Measurements from ENCODE around the gene SNX2.
A peak's percentile ranks its signal among the peaks of the same experiment; 100 is the strongest.
"Not testable (repeated sequence)": the region's sequence is repeated elsewhere in the genome, so short reads cannot be mapped to it uniquely, and the experiment has no call there.

Gene SNX2

DNA sequence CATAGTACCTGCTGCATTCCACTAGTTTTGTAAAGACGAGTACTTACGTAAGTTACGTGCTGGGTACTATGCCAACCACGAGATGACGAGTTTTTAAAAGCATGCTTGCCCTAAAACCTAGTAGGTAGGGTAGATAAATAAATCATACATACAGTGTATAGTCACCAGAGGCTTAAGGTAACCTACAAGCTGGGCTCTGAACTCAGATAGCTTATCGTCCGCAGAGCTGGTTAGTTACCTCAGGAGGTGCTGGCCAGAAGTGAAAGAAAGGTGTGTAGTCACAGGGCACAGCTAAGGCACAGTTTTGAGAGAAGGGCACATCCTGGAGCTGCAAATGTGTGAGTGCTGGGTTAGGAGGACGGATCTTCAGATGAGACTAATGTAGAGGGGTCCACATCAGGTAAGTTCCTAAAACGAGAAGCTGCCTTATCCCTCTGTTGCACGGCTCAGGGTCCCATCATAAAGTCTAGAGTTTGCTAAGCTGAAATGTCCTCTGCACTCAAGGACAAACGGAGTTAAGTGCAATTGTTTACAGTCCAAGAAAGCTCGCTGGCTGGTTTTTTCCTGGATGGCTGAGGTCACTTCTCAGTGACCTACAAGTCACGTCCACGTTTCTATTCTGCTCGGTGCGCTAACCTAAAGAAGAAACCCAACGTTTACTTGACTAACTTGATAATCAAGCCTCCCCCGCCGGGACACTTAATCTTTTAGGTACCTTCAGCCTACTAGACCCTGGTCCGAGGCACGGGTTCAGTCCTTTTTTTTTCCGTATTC lies 69.4 kb downstream of the SNX2 start:
- peaks cover 8% of the 10 kb centered on the region for H3K27me3 ChIP-seq (ENCODE audit: control insufficient read depth, insufficient read depth, low read length)
- no peaks in the 10 kb centered on the region for H3K9me3 ChIP-seq (ENCODE audit: control insufficient read depth, insufficient read depth, low read length)
- H3K4me1 ChIP-seq (ENCODE audit: control insufficient read depth, insufficient read depth, low read length): peaks cover 20% of the 10 kb centered on the region
- peak overlapping the region; percentile 87 for H3K27ac ChIP-seq (ENCODE audit: low read depth, low read length)
- H3K4me3 ChIP-seq (ENCODE audit: low read depth, low read length): peak overlapping the region; percentile 78
- no peaks in the 10 kb centered on the region for H3K36me3 ChIP-seq (ENCODE audit: control insufficient read depth, insufficient read depth, low read length)
- H3K9ac ChIP-seq (ENCODE audit: low read depth, low read length): no peak overlapping the region

DNA sequence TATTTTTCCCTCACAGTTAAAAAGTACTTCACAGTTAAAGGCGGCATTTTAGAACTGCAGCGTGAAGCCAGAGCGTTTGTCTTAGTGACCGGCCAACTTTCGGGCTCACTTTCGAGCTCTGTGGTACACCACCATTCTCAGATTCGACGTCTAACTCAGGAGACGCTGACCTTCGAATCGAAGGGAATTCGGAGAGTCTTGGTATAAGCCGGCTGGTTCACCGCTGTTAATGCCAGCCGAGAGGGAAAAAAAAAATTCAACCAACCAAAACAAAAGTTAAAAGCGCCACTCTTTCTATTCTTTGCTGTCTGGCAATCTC lies 70.0 kb downstream of the SNX2 start:
- peaks cover 8% of the 10 kb centered on the region for H3K27me3 ChIP-seq (ENCODE audit: control insufficient read depth, insufficient read depth, low read length)
- no peaks in the 10 kb centered on the region for H3K9me3 ChIP-seq (ENCODE audit: control insufficient read depth, insufficient read depth, low read length)
- H3K4me1 ChIP-seq (ENCODE audit: control insufficient read depth, insufficient read depth, low read length): peaks cover 24% of the 10 kb centered on the region
- H3K9ac ChIP-seq (ENCODE audit: low read depth, low read length): peak overlapping the region; percentile 46
- H3K27ac ChIP-seq (ENCODE audit: low read depth, low read length): peak overlapping the region; percentile 87
- no peaks in the 10 kb centered on the region for H3K36me3 ChIP-seq (ENCODE audit: control insufficient read depth, insufficient read depth, low read length)
- peak overlapping the region; percentile 78 for H3K4me3 ChIP-seq (ENCODE audit: low read depth, low read length)

DNA sequence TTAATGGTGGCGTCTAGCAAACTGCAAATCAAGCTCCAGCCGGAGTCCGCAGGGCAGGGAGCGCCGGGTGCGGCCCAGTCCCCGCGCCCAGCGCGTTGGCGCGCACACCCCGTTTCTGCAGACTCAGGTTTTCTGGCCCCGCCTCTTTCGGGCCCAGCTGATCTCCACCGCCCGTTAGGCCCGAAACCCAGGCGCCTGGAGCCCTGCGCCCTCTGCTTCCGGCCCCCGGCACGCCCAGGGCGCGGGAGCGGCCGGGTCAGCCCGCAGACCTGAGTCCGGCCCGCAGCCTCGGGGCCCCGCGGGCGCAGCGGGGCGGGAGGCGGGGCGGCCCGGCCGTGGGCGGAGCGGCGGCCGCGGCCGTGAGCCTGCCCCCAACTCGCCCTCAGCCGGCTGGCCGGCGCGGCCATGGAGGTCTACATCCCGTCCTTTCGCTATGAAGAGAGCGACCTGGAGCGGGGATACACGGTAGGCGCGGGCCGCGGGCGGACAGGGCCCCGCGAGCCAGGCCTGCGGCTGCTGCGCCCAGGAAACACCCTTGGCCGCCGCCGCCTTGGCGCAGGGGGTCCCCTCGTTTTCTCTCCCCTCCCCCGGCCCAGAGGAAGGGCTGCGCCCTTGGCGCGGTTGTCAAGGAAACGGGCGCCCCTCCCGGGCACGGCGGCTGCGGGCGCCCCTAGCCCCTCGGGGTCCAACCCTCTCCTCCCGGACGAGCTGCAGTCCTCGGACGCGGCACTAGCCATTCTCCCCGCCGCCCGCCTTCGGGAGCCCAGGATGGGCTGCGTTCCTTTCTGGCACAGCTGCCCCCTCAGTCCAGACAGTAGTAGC lies 70.6 kb downstream of the SNX2 start, which contains the start of gene SNX24:
TSS of gene SNX24 (plus strand) at position 385 of the 822 bp plus-strand sequence. CDS start at position 406, 21 bp downstream.
- peaks cover 24% of the 10 kb centered on the region for H3K4me1 ChIP-seq (ENCODE audit: control insufficient read depth, insufficient read depth, low read length)
- peak within 1 kb of the TSS; percentile 78 for H3K4me3 ChIP-seq (ENCODE audit: low read depth, low read length)
- no peaks in the 10 kb centered on the region for H3K9me3 ChIP-seq (ENCODE audit: control insufficient read depth, insufficient read depth, low read length)
- H3K36me3 ChIP-seq (ENCODE audit: control insufficient read depth, insufficient read depth, low read length): no peaks in the 10 kb centered on the region
- H3K9ac ChIP-seq (ENCODE audit: low read depth, low read length): peak within 1 kb of the TSS; percentile 46
- H3K27me3 ChIP-seq (ENCODE audit: control insufficient read depth, insufficient read depth, low read length): peaks cover 8% of the 10 kb centered on the region
- H3K27ac ChIP-seq (ENCODE audit: low read depth, low read length): peak within 1 kb of the TSS; percentile 87

DNA sequence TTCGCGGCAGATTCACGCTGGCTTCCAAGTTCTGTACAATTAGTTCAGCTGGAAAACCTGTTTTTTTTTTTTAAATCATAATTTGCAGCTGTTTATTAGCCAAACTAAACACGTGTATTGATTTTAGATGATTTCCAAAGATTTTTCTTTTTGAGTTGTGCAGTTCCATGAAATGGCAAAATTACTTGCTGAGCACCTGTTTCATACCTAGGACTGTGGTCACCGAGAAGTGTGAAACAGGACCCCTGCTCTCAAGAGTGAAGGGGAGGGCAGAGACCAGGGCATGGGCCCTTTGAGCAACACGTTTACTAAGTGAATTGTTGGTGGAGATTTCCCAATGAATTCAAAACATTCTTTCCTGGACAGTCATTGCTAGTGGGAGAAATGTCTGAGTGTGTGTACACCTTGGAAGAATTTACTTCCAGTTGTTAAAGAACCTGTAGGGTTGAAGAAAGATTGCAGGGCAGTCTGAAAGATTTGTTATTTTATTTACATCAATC lies 71.2 kb downstream of the SNX2 start:
- peak overlapping the region; percentile 78 for H3K4me3 ChIP-seq (ENCODE audit: low read depth, low read length)
- peaks cover 24% of the 10 kb centered on the region for H3K4me1 ChIP-seq (ENCODE audit: control insufficient read depth, insufficient read depth, low read length)
- peak overlapping the region; percentile 46; the same call in 1 of the 2 replicates for H3K9ac ChIP-seq (ENCODE audit: low read depth, low read length)
- peak overlapping the region; percentile 87 for H3K27ac ChIP-seq (ENCODE audit: low read depth, low read length)
- no peaks in the 10 kb centered on the region for H3K36me3 ChIP-seq (ENCODE audit: control insufficient read depth, insufficient read depth, low read length)
- H3K9me3 ChIP-seq (ENCODE audit: control insufficient read depth, insufficient read depth, low read length): no peaks in the 10 kb centered on the region
- peaks cover 8% of the 10 kb centered on the region for H3K27me3 ChIP-seq (ENCODE audit: control insufficient read depth, insufficient read depth, low read length)

DNA sequence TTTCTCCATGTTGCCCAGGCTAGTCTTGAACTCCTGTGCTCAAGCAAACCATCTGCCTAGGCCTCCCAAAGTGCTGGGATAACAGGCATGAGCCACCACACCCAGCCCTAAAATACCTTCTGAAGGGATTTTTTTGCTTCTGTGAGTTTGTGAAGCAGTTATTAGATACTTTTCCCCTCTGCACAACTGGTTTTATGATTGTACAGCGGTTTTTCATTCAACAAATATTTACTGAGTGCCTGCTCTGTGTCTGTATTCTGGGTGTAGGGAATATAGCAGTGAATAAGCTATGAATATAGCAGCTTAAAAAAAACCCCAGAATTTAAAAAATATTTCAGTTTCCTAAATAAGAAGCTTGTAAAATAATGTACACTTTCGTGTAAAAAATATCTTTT lies 72.8 kb downstream of the SNX2 start:
- Histone ChIP-seq H3K4me3 (ENCODE audit: low read depth, low read length) (no peak overlapping the region), H3K36me3 (ENCODE audit: control insufficient read depth, insufficient read depth, low read length) (no peaks in the 10 kb centered on the region), H3K27ac (ENCODE audit: low read depth, low read length) (no peak overlapping the region)

DNA sequence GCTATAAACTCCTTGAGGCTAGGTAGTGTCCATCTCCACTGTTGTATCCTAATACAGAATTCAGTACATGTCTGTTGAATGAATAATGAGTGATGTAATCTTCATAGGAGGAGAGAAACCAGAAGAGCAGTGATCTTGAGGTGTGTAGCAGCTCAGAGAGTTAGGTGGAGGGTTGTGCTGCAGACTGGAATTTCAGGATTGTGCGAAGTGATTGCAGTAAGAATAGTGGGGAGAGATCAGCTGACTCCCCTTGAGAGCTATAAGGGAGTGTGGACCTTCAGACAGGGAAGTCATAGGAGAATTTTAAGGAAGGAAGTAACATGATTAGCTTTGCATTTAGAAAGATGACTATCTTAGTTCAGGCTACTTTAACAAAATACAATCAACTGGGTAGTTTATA lies 74.9 kb downstream of the SNX2 start:
- Histone ChIP-seq H3K4me1 (ENCODE audit: control insufficient read depth, insufficient read depth, low read length) (peaks cover 20% of the 10 kb centered on the region), H3K36me3 (ENCODE audit: control insufficient read depth, insufficient read depth, low read length) (no peaks in the 10 kb centered on the region), H3K27ac (ENCODE audit: low read depth, low read length) (no peak overlapping the region), H3K9me3 (ENCODE audit: control insufficient read depth, insufficient read depth, low read length) (no peaks in the 10 kb centered on the region), H3K4me3 (ENCODE audit: low read depth, low read length) (no peak overlapping the region), H3K27me3 (ENCODE audit: control insufficient read depth, insufficient read depth, low read length) (no peaks in the 10 kb centered on the region), H3K9ac (ENCODE audit: low read depth, low read length) (no peak overlapping the region)

More for the DNA sequence above, 72.8 kb downstream of the SNX2 start:
- peaks cover 8% of the 10 kb centered on the region for H3K27me3 ChIP-seq (ENCODE audit: control insufficient read depth, insufficient read depth, low read length)
- peaks cover 24% of the 10 kb centered on the region for H3K4me1 ChIP-seq (ENCODE audit: control insufficient read depth, insufficient read depth, low read length)
- no peak overlapping the region for H3K9ac ChIP-seq (ENCODE audit: low read depth, low read length)
- H3K9me3 ChIP-seq (ENCODE audit: control insufficient read depth, insufficient read depth, low read length): no peaks in the 10 kb centered on the region

DNA sequence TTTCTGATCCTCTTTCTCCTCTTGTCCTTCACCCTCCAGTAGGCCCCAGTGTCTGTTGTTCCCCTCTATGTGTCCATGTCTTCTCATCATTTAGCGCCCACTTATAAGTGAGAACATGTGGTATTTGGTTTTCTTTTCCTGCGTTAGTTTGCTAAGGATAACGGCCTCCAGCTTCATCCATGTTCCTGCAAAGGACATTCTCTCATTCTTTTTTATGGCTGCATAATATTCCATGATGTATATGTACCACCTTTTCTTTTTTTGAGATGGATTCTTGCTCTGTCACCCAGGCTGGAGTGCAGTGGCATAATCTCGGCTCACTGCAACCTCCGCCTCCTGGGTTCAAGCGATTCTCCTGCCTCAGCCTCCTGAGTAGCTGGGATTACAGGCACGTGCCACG lies 82.7 kb downstream of the SNX2 start:
- H3K9me3 ChIP-seq (ENCODE audit: control insufficient read depth, insufficient read depth, low read length); H3K36me3 ChIP-seq (ENCODE audit: control insufficient read depth, insufficient read depth, low read length); H3K4me3 ChIP-seq (ENCODE audit: low read depth, low read length); H3K9ac ChIP-seq (ENCODE audit: low read depth, low read length); H3K27me3 ChIP-seq (ENCODE audit: control insufficient read depth, insufficient read depth, low read length); H3K27ac ChIP-seq (ENCODE audit: low read depth, low read length): not testable (repeated sequence)
- peaks cover 14% of the 10 kb centered on the region; the same call in 1 of the 2 replicates for H3K4me1 ChIP-seq (ENCODE audit: control insufficient read depth, insufficient read depth, low read length)

DNA sequence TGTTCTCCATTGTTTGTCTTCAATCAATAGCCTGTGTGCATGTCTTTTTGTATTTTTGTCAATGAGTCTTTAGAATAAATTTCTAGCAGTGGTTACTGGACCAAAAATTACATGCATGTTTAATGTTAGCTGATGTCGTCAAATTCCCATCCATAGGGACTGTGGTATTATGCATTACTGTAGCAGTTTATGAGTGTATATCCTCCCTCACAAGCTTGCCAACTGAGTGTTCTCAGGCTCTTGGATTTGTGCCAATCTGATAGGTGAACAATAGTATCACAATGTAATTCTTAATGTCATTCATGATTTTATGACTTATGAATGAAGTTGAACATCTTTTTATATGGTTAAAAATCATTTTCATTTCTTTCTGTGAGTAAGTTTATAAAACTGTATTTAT lies 83.6 kb downstream of the SNX2 start:
- H3K9ac ChIP-seq (ENCODE audit: low read depth, low read length): no peak overlapping the region
- H3K27ac ChIP-seq (ENCODE audit: low read depth, low read length): no peak overlapping the region
- no peaks in the 10 kb centered on the region for H3K9me3 ChIP-seq (ENCODE audit: control insufficient read depth, insufficient read depth, low read length)
- H3K36me3 ChIP-seq (ENCODE audit: control insufficient read depth, insufficient read depth, low read length): no peaks in the 10 kb centered on the region
- H3K4me1 ChIP-seq (ENCODE audit: control insufficient read depth, insufficient read depth, low read length): peaks cover 14% of the 10 kb centered on the region; the same call in 1 of the 2 replicates
- no peaks in the 10 kb centered on the region for H3K27me3 ChIP-seq (ENCODE audit: control insufficient read depth, insufficient read depth, low read length)
- H3K4me3 ChIP-seq (ENCODE audit: low read depth, low read length): no peak overlapping the region

DNA sequence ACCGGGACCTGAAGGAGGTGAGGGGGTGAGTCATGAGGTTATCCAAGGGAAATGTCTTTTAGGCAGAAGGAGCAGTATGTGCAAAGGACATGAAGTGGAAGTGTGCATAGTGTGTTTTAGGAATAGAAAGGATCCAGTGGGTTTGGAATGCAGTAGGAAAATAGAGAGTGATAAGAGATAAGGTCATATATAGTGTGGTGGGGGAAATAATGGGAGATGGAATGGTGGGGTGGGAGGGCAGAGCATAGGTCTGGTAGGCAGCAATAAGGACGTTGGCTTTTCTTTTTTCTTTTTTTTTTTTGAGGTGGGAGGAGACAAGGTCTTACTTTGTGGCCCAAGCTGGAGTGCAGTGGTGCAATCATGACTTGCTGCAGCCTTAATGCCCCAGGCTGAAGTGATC lies 88.4 kb downstream of the SNX2 start:
- no peak overlapping the region for H3K9ac ChIP-seq (ENCODE audit: low read depth, low read length)
- H3K36me3 ChIP-seq (ENCODE audit: control insufficient read depth, insufficient read depth, low read length): no peaks in the 10 kb centered on the region
- peaks cover 19% of the 10 kb centered on the region; the same call in 1 of the 2 replicates for H3K4me1 ChIP-seq (ENCODE audit: control insufficient read depth, insufficient read depth, low read length)
- H3K27me3 ChIP-seq (ENCODE audit: control insufficient read depth, insufficient read depth, low read length): no peaks in the 10 kb centered on the region
- H3K27ac ChIP-seq (ENCODE audit: low read depth, low read length): no peak overlapping the region
- no peaks in the 10 kb centered on the region for H3K9me3 ChIP-seq (ENCODE audit: control insufficient read depth, insufficient read depth, low read length)
- H3K4me3 ChIP-seq (ENCODE audit: low read depth, low read length): no peak overlapping the region

DNA sequence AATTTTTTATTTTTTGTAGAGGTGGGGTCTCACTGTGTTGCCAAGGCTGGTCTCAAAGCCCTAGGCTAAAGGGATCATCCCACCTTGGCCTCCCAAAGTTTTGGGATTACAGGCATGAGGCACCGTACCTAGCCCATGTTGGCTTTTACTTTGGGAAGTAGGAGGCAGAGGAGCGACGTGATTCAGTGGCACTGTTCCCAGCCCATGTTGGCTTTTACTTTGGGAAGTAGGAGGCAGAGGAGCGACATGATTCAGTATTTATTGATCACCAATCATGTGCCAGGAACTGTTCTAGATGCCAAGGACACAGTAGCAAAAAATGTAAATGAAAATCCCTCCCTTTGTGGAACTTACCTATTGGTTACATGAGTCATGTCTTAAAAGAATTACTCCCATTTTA lies 88.8 kb downstream of the SNX2 start:
- H3K36me3 ChIP-seq (ENCODE audit: control insufficient read depth, insufficient read depth, low read length): no peaks in the 10 kb centered on the region
- no peaks in the 10 kb centered on the region for H3K9me3 ChIP-seq (ENCODE audit: control insufficient read depth, insufficient read depth, low read length)
- H3K9ac ChIP-seq (ENCODE audit: low read depth, low read length): no peak overlapping the region
- H3K4me3 ChIP-seq (ENCODE audit: low read depth, low read length): no peak overlapping the region
- H3K4me1 ChIP-seq (ENCODE audit: control insufficient read depth, insufficient read depth, low read length): peaks cover 20% of the 10 kb centered on the region; the same call in 1 of the 2 replicates
- no peaks in the 10 kb centered on the region for H3K27me3 ChIP-seq (ENCODE audit: control insufficient read depth, insufficient read depth, low read length)
- no peak overlapping the region for H3K27ac ChIP-seq (ENCODE audit: low read depth, low read length)

DNA sequence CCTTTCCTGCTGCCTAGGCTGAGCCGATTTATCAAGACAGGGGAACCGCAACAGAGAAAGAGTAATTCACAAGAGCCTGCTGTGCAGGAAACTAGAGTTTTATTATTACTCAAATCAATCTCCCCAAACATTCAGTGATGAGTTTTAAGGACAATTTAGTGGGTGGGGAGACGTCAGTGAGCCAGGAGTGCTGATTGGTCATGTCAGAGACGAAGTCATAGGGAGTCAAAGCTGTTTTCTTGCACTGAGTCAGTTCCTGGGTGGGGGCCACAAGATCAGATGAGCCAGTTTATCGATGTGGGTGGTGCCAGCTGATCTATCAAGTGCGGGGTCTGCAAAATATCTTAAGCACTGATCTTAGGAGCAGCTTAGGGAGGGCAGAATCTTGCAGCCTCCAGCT lies 89.5 kb downstream of the SNX2 start:
- Histone ChIP-seq H3K9ac (ENCODE audit: low read depth, low read length) (no peak overlapping the region), H3K27me3 (ENCODE audit: control insufficient read depth, insufficient read depth, low read length) (no peaks in the 10 kb centered on the region), H3K27ac (ENCODE audit: low read depth, low read length) (no peak overlapping the region), H3K9me3 (ENCODE audit: control insufficient read depth, insufficient read depth, low read length) (no peaks in the 10 kb centered on the region), H3K4me3 (ENCODE audit: low read depth, low read length) (no peak overlapping the region), H3K4me1 (ENCODE audit: control insufficient read depth, insufficient read depth, low read length) (peaks cover 27% of the 10 kb centered on the region), H3K36me3 (ENCODE audit: control insufficient read depth, insufficient read depth, low read length) (no peaks in the 10 kb centered on the region)

Data from HUES48 (cell line).